ENCODE results near the gene DALRD3. TPM values are rescaled to one million over a fixed set of nuclear protein-coding genes. Genes with fewer than 3 reads are reported as not detected.
A peak's percentile ranks its signal among the peaks of the same experiment; 100 is the strongest.

DALRD3 gene
- total RNA-seq, 3 donors from 2014 or later = 23.9 to 32.3 (median 25.4) TPM

DNA sequence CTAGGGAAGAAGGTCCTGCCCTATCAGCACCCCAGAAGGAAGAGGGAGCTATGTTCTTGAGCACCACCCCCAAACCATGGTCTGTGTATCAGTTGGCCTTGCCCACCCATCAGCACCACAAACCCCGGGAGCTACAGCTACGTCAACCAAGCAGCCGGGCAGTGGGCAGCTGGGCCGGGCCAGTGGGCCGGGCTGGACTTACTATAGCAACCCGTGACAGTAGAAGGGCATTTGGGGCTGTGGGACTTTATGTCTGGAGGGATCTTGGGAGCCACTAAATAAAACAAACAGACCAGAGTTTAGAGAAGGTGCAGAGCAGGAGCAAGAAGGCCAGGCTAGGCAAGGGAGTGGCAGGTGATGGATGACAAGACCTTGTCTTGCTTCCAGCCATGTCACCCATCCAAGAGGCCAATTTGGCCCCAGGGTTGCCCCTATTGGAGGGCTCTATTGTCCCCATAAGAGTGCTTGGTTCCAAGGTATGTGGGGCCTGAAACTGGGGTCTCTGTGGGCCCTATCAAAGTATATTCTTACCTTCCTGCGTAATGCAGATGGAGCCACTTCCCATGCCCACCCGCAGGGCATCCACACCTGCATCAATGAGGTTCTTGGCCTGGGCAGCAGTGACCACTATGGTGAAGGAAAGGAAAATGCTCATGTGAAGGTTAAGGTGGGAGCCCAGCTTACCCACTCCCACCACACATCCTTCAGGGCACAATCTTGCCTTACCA lies 7.6 kb upstream of the DALRD3 start:
- Mint-ChIP-seq H3K4me3 (peak overlapping the region; percentile 33), H3K9me3 (no peaks in the 10 kb centered on the region), H3K36me3 (ENCODE audit: insufficient read depth) (peaks cover 48% of the 10 kb centered on the region), H3K27me3 (ENCODE audit: low read depth) (no peaks in the 10 kb centered on the region), H3K4me1 (ENCODE audit: low read depth) (peaks cover 46% of the 10 kb centered on the region)
- ATAC-seq (no peak), DNase-seq (no peak)

- Mint-ChIP-seq H3K9me3 (no peaks in the 10 kb centered on the region), H3K4me1 (ENCODE audit: low read depth) (peaks cover 48% of the 10 kb centered on the region), H3K4me3 (no peak overlapping the region), H3K27me3 (ENCODE audit: low read depth) (no peaks in the 10 kb centered on the region), H3K36me3 (ENCODE audit: insufficient read depth) (peaks cover 48% of the 10 kb centered on the region)
- DNase-seq = no peak
- no peak for ATAC-seq
Observed at GRCh38 chr3:49025005-49025792, 6.8 kb upstream of the DALRD3 start.

- Mint-ChIP-seq H3K4me1 (ENCODE audit: low read depth) (peaks cover 53% of the 10 kb centered on the region), H3K36me3 (ENCODE audit: insufficient read depth) (peaks cover 47% of the 10 kb centered on the region), H3K27me3 (ENCODE audit: low read depth) (no peaks in the 10 kb centered on the region), H3K4me3 (no peak overlapping the region), H3K9me3 (no peaks in the 10 kb centered on the region)
- DNase-seq (no peak), ATAC-seq (no peak)
Observed at GRCh38 chr3:49024449-49024848, 6.1 kb upstream of the DALRD3 start.

DNA sequence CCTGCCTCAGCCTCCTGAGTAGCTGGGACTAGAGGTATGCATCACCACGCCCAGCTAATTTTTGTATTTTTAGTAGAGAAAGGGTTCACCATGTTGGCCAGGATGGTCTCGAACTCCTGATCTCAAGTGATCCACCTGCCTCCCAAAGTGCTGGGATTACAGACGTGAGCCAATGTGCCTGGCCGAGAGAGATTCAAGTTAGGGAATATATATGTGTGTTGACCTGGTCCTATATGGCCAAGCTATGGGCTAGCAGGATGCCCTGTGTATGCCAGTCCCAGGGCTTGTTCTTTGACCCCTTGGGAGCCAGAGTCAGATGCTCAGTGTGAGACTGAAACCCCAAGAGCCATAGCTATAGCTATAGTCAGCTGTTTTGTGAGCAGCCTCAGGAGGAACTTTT lies 5.4 kb upstream of the DALRD3 start:
- no peak for DNase-seq
- Mint-ChIP-seq H3K36me3 (ENCODE audit: insufficient read depth) (peaks cover 43% of the 10 kb centered on the region), H3K9me3 (no peaks in the 10 kb centered on the region), H3K4me3 (peak overlapping the region; percentile 95), H3K4me1 (ENCODE audit: low read depth) (peaks cover 51% of the 10 kb centered on the region), H3K27me3 (ENCODE audit: low read depth) (no peaks in the 10 kb centered on the region)
- ATAC-seq = no peak

DNA sequence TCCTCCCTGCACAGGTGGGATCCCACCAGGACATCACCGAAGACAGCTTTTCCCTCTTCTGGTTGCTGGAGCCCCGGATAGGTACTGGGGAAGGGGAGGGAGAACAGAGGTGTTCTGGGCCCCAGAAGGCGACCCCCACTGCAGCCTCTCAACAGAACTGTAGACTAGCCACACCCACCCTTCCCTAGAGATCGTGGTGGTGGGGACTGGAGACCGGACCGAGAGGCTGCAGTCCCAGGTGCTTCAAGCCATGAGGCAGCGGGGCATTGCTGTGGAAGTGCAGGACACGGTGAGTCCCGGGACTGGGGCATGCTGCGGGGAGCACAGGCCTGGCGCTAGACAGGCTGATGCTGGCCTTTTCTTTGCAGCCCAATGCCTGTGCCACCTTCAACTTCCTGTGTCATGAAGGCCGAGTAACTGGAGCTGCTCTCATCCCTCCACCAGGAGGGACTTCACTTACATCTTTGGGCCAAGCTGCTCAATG lies 4.3 kb upstream of the DALRD3 start:
- peak overlapping the region; percentile 95 for H3K4me3 Mint-ChIP-seq
- ATAC-seq (no peak), DNase-seq (no peak)
- no peaks in the 10 kb centered on the region for H3K9me3 Mint-ChIP-seq
- H3K4me1 Mint-ChIP-seq (ENCODE audit: low read depth) = peaks cover 44% of the 10 kb centered on the region
- peaks cover 37% of the 10 kb centered on the region for H3K36me3 Mint-ChIP-seq (ENCODE audit: insufficient read depth)
- H3K27me3 Mint-ChIP-seq (ENCODE audit: low read depth) = no peaks in the 10 kb centered on the region

DNA sequence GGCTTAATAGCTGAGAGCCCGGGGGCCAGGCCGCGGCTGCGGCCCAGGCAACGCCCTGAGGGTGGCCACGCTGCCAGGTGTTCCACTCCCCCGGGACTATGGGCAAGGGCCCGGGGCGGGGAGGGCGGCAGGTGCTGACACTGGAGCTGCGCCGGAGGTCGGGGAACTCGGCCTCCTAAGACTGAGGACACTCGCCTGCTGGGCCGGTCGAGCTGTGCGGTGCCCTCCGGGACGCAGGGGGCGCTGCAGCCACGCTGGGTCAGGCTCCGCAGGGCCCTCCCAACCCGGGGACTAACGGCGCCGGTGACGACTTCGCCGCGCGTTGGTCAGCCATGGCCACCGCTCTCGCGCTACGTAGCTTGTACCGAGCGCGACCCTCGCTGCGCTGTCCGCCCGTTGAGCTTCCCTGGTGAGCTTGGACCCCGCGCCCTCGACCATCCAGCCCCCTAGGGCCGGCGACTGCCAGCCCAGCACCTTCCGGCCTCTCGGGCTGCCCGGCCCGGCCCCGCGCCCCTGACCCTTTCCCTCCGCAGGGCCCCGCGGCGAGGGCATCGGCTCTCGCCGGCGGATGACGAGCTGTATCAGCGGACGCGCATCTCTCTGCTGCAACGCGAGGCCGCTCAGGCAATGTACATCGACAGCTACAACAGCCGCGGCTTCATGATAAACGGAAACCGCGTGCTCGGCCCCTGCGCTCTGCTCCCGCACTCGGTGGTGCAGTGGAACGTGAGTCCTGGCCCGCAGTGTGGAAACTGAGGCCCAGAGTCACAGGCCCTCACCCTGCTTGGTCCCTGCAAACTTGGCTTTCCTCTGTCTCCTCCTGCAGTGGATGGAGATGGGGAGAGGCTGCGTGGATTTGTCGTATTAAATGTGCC lies 3.7 kb upstream of the DALRD3 start, which contains the start of gene NDUFAF3:
Gene NDUFAF3, plus strand, starts transcription at position 309 of the 875 bp plus-strand sequence. Its CDS starts 24 bp downstream, at position 333.
- peak; percentile 90 for DNase-seq
- ATAC-seq = peak; percentile 80 to 81
- Mint-ChIP-seq H3K27me3 (ENCODE audit: low read depth) (no peaks in the 10 kb centered on the region), H3K36me3 (ENCODE audit: insufficient read depth) (peaks cover 34% of the 10 kb centered on the region), H3K9me3 (no peaks in the 10 kb centered on the region), H3K4me1 (ENCODE audit: low read depth) (peaks cover 43% of the 10 kb centered on the region), H3K4me3 (peak within 1 kb of the TSS; percentile 95)

DNA sequence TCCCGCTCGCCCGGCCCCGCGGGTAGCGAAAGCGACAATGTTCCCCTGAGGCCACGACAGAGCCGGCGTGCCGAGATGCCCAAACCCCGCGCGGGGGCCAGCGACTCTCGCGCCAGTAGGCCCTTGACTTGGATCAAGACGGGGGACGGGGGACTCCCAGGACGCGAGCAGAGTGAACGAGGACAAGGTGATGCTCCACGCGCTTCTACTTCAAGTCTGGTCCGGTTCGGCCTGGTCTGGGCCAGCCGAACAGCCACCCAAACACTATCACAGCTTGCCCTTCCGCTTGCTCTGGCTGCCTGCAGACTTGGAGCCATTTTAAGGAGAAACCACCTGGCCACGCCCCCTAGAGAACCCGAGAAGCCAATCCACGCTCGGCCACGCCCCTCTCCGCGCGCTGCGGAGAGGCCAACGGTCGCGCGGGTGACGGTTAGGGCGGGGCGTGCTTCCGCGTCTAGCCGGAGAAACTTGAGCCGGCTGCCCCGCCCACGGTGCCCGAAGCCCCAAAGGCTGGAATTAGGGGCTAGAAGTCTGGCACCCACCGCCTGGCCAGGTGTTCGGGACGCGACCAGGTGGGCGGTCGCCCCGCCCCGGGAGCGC lies 2.9 kb upstream of the DALRD3 start:
- peaks cover 29% of the 10 kb centered on the region for H3K36me3 Mint-ChIP-seq (ENCODE audit: insufficient read depth)
- H3K27me3 Mint-ChIP-seq (ENCODE audit: low read depth) = no peaks in the 10 kb centered on the region
- H3K9me3 Mint-ChIP-seq = no peaks in the 10 kb centered on the region
- H3K4me3 Mint-ChIP-seq = peak overlapping the region; percentile 95
- ATAC-seq (peak; percentile 75), DNase-seq (peak; percentile 99)
- H3K4me1 Mint-ChIP-seq (ENCODE audit: low read depth) = peaks cover 39% of the 10 kb centered on the region

DNA sequence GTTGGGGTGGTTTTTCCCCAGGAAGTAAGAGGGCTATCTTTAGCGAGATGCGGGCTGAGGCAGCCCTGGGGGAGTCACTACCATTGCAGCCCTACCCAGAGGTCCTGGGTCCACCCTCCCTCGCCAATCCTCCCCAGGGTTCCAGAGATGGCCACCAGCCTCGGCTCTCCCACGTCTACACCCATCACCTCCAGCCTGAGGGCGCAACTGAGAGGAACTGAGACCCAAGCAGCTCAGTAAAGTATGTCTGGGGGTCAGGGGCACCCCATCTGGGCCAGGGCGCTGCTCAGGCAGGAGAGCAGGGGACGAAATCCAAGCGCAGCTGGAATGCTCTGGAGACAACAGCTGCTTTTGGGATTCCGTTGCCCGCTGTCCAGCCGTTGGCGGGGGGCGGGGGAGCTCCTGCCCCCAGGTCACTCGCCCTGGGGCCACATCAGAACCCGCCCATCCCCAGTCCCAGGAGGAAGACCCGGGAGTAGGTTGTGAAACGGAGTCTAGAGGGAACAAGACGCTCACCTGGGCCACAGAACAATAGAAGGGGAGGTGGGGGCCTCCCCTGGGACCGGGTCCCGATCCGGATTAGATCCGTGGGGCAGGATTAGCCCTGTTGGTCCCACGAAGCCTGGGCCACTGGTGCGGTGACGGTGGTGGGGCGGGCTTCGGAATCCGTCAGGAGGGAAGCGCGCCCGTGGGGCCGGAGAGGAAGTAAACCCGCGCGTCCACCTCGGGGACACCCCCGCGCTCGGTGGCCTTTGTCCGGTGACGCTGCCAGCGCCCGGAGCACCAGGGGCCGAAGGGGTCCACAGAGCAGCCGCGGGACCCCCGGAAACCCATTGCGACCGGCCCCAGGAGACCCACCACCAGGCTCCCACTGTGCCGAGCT lies 2.2 kb upstream of the DALRD3 start:
- ATAC-seq (no peak), DNase-seq (no peak)
- Mint-ChIP-seq H3K9me3 (no peaks in the 10 kb centered on the region), H3K4me3 (peak overlapping the region; percentile 95), H3K27me3 (ENCODE audit: low read depth) (no peaks in the 10 kb centered on the region), H3K36me3 (ENCODE audit: insufficient read depth) (peaks cover 29% of the 10 kb centered on the region), H3K4me1 (ENCODE audit: low read depth) (peaks cover 35% of the 10 kb centered on the region)

GRCh38 chr3:49019941-49020329 lies 1.6 kb upstream of the DALRD3 start:
- DNase-seq (no peak), ATAC-seq (no peak)
- Mint-ChIP-seq H3K27me3 (ENCODE audit: low read depth) (no peaks in the 10 kb centered on the region), H3K36me3 (ENCODE audit: insufficient read depth) (peaks cover 29% of the 10 kb centered on the region), H3K4me3 (peak overlapping the region; percentile 95), H3K9me3 (no peaks in the 10 kb centered on the region), H3K4me1 (ENCODE audit: low read depth) (peaks cover 33% of the 10 kb centered on the region)

DNA sequence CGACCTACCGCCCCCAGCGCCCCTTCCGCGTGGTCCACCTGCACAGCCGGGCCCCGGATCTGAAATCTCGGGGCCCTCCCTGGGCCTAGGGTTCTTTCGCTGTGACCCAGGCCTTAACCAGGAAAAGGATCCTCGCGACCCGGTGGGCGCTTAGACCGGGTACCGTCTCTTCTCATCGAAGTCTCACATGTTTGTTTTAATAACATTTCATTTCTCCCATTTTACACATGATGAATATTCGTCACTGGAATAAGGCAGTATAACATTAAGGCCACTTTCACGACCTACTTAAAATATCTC lies 277 bp upstream of the DALRD3 start:
- peaks cover 21% of the 10 kb centered on the region for H3K36me3 Mint-ChIP-seq (ENCODE audit: insufficient read depth)
- H3K9me3 Mint-ChIP-seq = no peaks in the 10 kb centered on the region
- H3K4me3 Mint-ChIP-seq = peak overlapping the region; percentile 95

GRCh38 chr3:49017229-49017970 lies 980 bp downstream of the DALRD3 start:
- no peak for ATAC-seq
- Mint-ChIP-seq H3K4me1 (ENCODE audit: low read depth) (peaks cover 21% of the 10 kb centered on the region), H3K4me3 (peak overlapping the region; percentile 95), H3K27me3 (ENCODE audit: low read depth) (no peaks in the 10 kb centered on the region), H3K9me3 (no peaks in the 10 kb centered on the region), H3K36me3 (ENCODE audit: insufficient read depth) (peaks cover 12% of the 10 kb centered on the region)
- no peak for DNase-seq

More for the DNA sequence above, 277 bp upstream of the DALRD3 start:
- Mint-ChIP-seq H3K4me1 (ENCODE audit: low read depth) (peaks cover 29% of the 10 kb centered on the region), H3K27me3 (ENCODE audit: low read depth) (no peaks in the 10 kb centered on the region)
- ATAC-seq (no peak), DNase-seq (no peak)

GRCh38 chr3:49016414-49017228 lies 1.8 kb downstream of the DALRD3 start:
- ATAC-seq = no peak
- Mint-ChIP-seq H3K4me1 (ENCODE audit: low read depth) (peaks cover 21% of the 10 kb centered on the region), H3K27me3 (ENCODE audit: low read depth) (no peaks in the 10 kb centered on the region), H3K36me3 (ENCODE audit: insufficient read depth) (peaks cover 12% of the 10 kb centered on the region), H3K9me3 (no peaks in the 10 kb centered on the region), H3K4me3 (peak overlapping the region; percentile 95)
- no peak for DNase-seq
